Endometrial microvascular endothelial cells (primary cell): ENCODE data around the gene HPN. TPM values are rescaled to one million over a fixed set of nuclear protein-coding genes. Genes with fewer than 3 reads are reported as not detected.
"Not testable (repeated sequence)": the region's sequence is repeated elsewhere in the genome, so short reads cannot be mapped to it uniquely, and the experiment has no call there.

Experiments
- in situ Hi-C: cut with HindIII; loops from 2 replicates; pipeline ENCODE4 v1.10.0; 2017; ENCODE audit warnings: low sequenced_read_pairs, low pct_unique_long_range_greater_than_20kb; ENCODE audit errors: inconsistent ontology term
- total RNA-seq: library from RNA; depleted of rRNA; stranded (reverse); fragments of >200 nt; gene quantifications from one replicate; pipeline ENCODE4 v1.2.3, GENCODE V29; 2015; ENCODE audit errors: inconsistent ontology term

HPN gene
- total RNA-seq, 1 donor from 2014 or later, result not detected

GRCh38 chr19:35037716-35038622, 3.6 kb upstream of the HPN start:
- in situ Hi-C loops, result no loop called here

- in situ Hi-C loops, result no loop called here
Observed at GRCh38 chr19:35038623-35039512, 2.7 kb upstream of the HPN start.

- in situ Hi-C loops, result no loop called here
Observed at GRCh38 chr19:35039881-35040825, 1.4 kb upstream of the HPN start.

- in situ Hi-C loops, result no loop called here
Observed at GRCh38 chr19:35040826-35041547, 534 bp upstream of the HPN start.

GRCh38 chr19:35042056-35042730, 672 bp downstream of the HPN start:
- in situ Hi-C loops, result no loop called here

- in situ Hi-C loops, result no loop called here
Observed at GRCh38 chr19:35042954-35043604, 1.6 kb downstream of the HPN start.

- in situ Hi-C loops, result no loop called here
Observed at GRCh38 chr19:35043906-35044305, 2.4 kb downstream of the HPN start.

GRCh38 chr19:35044317-35045117, 3.0 kb downstream of the HPN start:
- in situ Hi-C loops, result no loop called here

GRCh38 chr19:35045667-35046300, 4.3 kb downstream of the HPN start:
- in situ Hi-C loops, result no loop called here

GRCh38 chr19:35046461-35046860, 4.9 kb downstream of the HPN start:
- in situ Hi-C loops, result no loop called here

GRCh38 chr19:35048911-35049411, 7.4 kb downstream of the HPN start:
- in situ Hi-C loops, result no loop called here

GRCh38 chr19:35049456-35049855, 7.9 kb downstream of the HPN start:
- in situ Hi-C loops, result no loop called here

GRCh38 chr19:35050662-35051061, 9.1 kb downstream of the HPN start:
- in situ Hi-C loops, result not testable (repeated sequence)

- in situ Hi-C loops, result not testable (repeated sequence)
Observed at GRCh38 chr19:35051268-35051667, 9.7 kb downstream of the HPN start.

- in situ Hi-C loops, result no loop called here
Observed at GRCh38 chr19:35051796-35052195, 10.3 kb downstream of the HPN start.
